ENCODE results near the gene TEF.

Gene TEF

DNA sequence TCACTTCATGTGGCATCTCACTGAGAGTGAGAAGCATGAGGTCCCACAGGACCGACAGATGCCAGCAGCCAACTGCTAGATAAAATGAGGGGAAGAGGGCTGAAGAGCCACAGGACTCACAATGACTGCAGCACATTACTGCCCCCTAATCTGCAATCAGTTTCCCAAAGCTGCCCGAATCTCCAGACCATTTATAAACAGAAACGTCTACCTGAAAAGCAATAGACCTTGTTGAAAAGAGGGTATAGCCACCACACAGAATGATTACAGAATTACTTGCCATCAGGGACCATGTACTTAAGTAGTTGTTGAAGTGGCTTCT is 12.4 kb upstream of the TEF start:
- Histone ChIP-seq H3K27me3 (ENCODE audit: insufficient read depth, low read length, poor library complexity, severe bottlenecking) (no peaks in the 10 kb centered on the region), H4K20me1 (ENCODE audit: insufficient read depth, low read length, poor library complexity, severe bottlenecking) (no peaks in the 10 kb centered on the region), H3K9me3 (ENCODE audit: insufficient read depth, low read depth, low read length) (no peaks in the 10 kb centered on the region), H3K79me2 (ENCODE audit: insufficient read depth, low read length) (no peaks in the 10 kb centered on the region), H3K4me1 (ENCODE audit: insufficient read depth, low read length, poor library complexity, severe bottlenecking) (no peaks in the 10 kb centered on the region), H3K36me3 (ENCODE audit: insufficient read depth, low read length) (no peaks in the 10 kb centered on the region), H3K9me2 (replicated peaks; ENCODE audit: low read depth, low read length) (no peaks in the 10 kb centered on the region), H3K9ac (ENCODE audit: low read depth, low read length, poor library complexity, severe bottlenecking) (no peak overlapping the region), H3K4me3 (ENCODE audit: low read length, poor library complexity, severe bottlenecking) (no peak overlapping the region), H3F3A (ENCODE audit: low read depth) (no peaks in the 10 kb centered on the region), H2AFZ (ENCODE audit: low read length) (no peak overlapping the region), H3K4me2 (ENCODE audit: low read depth, low read length, poor library complexity, severe bottlenecking) (no peak overlapping the region)
- no peak for TF ChIP-seq EZH2phosphoT487 (IDR thresholded peaks at IDR 0.05; ENCODE audit: borderline replicate concordance)
- TF ChIP-seq, protein P1, sequence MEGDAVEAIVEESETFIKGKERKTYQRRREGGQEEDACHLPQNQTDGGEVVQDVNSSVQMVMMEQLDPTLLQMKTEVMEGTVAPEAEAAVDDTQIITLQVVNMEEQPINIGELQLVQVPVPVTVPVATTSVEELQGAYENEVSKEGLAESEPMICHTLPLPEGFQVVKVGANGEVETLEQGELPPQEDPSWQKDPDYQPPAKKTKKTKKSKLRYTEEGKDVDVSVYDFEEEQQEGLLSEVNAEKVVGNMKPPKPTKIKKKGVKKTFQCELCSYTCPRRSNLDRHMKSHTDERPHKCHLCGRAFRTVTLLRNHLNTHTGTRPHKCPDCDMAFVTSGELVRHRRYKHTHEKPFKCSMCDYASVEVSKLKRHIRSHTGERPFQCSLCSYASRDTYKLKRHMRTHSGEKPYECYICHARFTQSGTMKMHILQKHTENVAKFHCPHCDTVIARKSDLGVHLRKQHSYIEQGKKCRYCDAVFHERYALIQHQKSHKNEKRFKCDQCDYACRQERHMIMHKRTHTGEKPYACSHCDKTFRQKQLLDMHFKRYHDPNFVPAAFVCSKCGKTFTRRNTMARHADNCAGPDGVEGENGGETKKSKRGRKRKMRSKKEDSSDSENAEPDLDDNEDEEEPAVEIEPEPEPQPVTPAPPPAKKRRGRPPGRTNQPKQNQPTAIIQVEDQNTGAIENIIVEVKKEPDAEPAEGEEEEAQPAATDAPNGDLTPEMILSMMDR (conservative IDR thresholded peaks at IDR 0.05; ENCODE audit: low read length) = no peak

DNA sequence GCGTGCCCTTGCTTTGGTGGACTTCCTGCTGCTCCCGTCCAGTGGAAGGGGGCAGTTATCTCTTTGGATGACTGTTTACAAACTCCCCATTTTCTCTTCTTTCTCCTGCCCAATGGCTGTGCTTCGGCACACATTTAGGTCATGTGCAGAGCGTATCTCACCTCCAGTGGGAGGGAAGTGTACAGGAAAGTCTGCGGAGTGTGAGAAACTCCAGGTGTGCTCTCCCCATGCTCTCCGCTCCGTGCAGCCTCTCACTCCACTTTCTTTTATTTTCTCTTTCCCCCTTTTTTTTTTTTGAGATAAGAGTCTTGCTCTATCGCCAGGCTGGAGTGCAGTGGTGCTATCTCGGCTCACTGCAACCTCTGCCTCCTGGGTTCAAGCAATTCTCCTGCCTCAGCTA is 11.9 kb upstream of the TEF start:
- no peak overlapping the region for H3K9ac ChIP-seq (ENCODE audit: low read depth, low read length, poor library complexity, severe bottlenecking)
- TF ChIP-seq, protein P1 (conservative IDR thresholded peaks at IDR 0.05; ENCODE audit: low read length) = no peak
- TF ChIP-seq EZH2phosphoT487 (IDR thresholded peaks at IDR 0.05; ENCODE audit: borderline replicate concordance) = no peak
- H2AFZ ChIP-seq (ENCODE audit: low read length) = no peak overlapping the region
- no peaks in the 10 kb centered on the region for H3K9me2 ChIP-seq (replicated peaks; ENCODE audit: low read depth, low read length)
- no peaks in the 10 kb centered on the region for H3K36me3 ChIP-seq (ENCODE audit: insufficient read depth, low read length)
- H4K20me1 ChIP-seq (ENCODE audit: insufficient read depth, low read length, poor library complexity, severe bottlenecking) = no peaks in the 10 kb centered on the region
- H3K79me2 ChIP-seq (ENCODE audit: insufficient read depth, low read length) = no peaks in the 10 kb centered on the region
- H3K4me3 ChIP-seq (ENCODE audit: low read length, poor library complexity, severe bottlenecking) = no peak overlapping the region
- H3K4me1 ChIP-seq (ENCODE audit: insufficient read depth, low read length, poor library complexity, severe bottlenecking) = no peaks in the 10 kb centered on the region
- H3K4me2 ChIP-seq (ENCODE audit: low read depth, low read length, poor library complexity, severe bottlenecking) = no peak overlapping the region
- no peaks in the 10 kb centered on the region for H3K9me3 ChIP-seq (ENCODE audit: insufficient read depth, low read depth, low read length)
- H3F3A ChIP-seq (ENCODE audit: low read depth) = no peaks in the 10 kb centered on the region
- no peaks in the 10 kb centered on the region for H3K27me3 ChIP-seq (ENCODE audit: insufficient read depth, low read length, poor library complexity, severe bottlenecking)

GRCh38 chr22:41377846-41378245 is 3.9 kb upstream of the TEF start:
- TF ChIP-seq, protein P1 (conservative IDR thresholded peaks at IDR 0.05; ENCODE audit: low read length) = no peak
- no peak for TF ChIP-seq EZH2phosphoT487 (IDR thresholded peaks at IDR 0.05; ENCODE audit: borderline replicate concordance)
- H3F3A ChIP-seq (ENCODE audit: low read depth) = no peaks in the 10 kb centered on the region
- H3K9me2 ChIP-seq (replicated peaks; ENCODE audit: low read depth, low read length) = no peaks in the 10 kb centered on the region
- no peaks in the 10 kb centered on the region for H3K27me3 ChIP-seq (ENCODE audit: insufficient read depth, low read length, poor library complexity, severe bottlenecking)
- H3K4me3 ChIP-seq (ENCODE audit: low read length, poor library complexity, severe bottlenecking) = no peak overlapping the region
- peaks cover 5% of the 10 kb centered on the region; the same call in 1 of the 2 replicates for H3K79me2 ChIP-seq (ENCODE audit: insufficient read depth, low read length)
- no peak overlapping the region for H3K4me2 ChIP-seq (ENCODE audit: low read depth, low read length, poor library complexity, severe bottlenecking)
- no peak overlapping the region for H3K9ac ChIP-seq (ENCODE audit: low read depth, low read length, poor library complexity, severe bottlenecking)
- H3K9me3 ChIP-seq (ENCODE audit: insufficient read depth, low read depth, low read length) = no peaks in the 10 kb centered on the region
- H4K20me1 ChIP-seq (ENCODE audit: insufficient read depth, low read length, poor library complexity, severe bottlenecking) = no peaks in the 10 kb centered on the region
- H2AFZ ChIP-seq (ENCODE audit: low read length) = no peak overlapping the region
- peaks cover 16% of the 10 kb centered on the region for H3K4me1 ChIP-seq (ENCODE audit: insufficient read depth, low read length, poor library complexity, severe bottlenecking)
- H3K36me3 ChIP-seq (ENCODE audit: insufficient read depth, low read length) = no peaks in the 10 kb centered on the region

Measured in Loucy (cell line).